Raji (cell line): Measurements from ENCODE around the gene NBEA.

Experiments used
- POLR2A ChIP-seq: IDR thresholded peaks from 2 replicates; pipeline ENCODE4 v1.6.1; 2011; ENCODE audit warnings: low read depth, low read length, control low read depth; ENCODE audit not compliant: insufficient read depth

Gene NBEA

DNA sequence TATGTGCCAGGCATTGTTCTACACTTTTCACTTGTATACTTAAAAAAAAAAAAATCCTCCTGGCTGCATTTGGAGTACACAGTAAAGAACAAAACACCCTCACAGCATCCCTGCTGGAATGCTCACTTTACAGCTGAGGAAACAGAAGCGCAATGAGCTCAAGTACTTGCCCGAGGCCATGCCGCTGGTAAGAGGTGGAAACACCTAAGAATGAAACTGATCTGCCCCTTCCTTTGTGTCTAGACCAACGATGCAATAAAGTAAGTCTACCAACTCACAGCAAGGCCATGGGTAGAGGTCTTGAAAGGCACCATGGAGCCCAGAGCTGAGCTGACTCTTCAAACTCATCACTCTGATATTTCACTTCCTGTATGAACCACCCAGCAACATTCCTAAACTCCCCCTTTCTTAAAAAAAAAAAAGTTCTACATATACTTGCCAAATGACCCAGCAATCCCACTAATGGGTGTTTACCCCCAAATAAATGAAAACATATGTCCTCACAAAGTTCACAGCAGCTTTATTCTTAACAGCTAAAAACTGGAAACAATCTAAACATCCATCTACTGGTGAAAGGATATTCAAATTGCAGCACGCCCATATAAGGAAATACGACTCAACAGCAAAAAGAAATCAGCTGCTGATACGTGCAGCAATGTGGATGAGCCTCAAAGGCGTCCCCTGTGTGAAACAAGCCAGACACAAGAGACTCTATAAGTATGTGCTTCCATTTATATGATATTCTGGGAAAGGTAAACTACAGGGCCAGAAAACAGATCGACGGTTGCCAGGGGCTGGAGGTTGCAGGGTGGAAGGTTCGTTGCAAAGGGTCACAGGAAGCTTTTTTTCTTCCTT lies 771.1 kb downstream of the NBEA start:
- no peak for TF ChIP-seq POLR2A

DNA sequence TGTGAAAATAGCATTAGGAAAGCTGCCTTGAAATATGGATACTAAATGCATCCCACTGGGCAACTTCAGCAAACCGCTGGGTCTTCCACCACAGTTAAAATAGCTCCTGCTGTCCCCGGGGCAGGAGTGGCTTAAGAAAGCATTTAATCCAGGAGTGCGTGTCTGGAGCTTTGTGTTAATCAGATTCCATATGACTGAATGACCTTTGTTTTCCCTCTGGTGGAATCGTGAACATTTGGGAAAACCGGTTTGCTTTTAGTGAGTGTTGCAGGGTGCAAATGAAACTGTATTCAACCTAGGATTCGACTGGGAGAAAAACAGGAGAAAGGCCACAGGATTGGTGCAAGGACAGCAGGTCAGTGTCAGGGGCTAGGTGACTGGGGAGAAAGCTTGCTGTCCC lies 772.1 kb downstream of the NBEA start:
- no peak for TF ChIP-seq POLR2A

DNA sequence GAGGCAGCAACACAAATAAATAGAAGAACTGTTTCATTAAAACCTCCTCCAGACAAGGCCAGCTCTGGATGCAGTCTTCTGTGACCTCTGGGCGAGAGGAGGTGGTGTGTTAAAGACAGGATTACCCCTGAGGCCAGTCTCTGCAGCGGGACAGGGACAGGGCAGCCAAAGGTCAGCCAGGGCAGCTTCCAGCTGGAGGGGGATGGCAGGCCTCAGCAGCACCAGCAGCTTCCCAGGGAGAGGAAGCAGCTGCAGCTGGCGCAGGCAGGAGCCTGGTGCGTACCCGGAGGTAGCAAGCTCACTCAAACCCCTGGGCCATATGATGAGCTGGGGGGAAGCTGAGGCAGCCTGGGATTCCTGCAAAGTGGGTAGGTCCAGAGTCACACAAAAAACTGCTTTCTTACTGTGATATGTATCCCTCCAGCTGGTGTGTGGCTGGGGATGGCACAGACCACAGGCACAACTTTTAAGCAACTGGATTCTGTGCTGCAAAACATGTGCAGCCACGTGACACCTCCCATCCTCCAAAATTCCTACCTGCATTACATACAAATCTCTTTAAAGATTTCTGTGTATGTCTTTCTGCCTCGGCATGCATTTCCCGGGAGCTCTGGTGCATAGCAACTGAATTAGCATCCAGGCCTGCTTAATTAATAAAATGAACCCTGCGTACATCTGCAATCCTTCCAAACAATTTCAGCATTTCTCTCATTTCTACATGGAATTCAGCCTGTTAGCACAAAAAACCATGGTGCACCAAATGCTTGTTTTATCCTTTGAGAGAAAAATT lies 772.7 kb downstream of the NBEA start:
- TF ChIP-seq POLR2A = no peak

DNA sequence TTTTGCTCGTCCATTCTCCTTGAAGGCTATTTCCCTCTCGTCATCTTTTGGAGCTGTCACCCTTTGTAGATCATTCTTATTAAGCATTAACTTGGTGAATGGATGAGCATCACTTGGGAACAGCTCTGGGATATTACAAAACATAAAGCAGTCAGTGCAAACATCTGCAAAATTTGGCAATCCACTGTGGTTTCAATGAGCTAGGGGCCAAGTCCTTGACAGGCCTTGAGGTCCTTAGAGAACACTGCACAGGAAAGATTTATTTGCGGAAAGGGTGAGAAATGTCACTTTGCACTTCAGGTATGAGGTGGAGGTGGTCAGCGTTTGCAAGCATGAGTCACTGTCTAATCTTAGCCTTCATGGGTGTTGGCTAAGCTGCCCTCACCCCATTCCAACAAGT lies 774.1 kb downstream of the NBEA start:
- TF ChIP-seq POLR2A = no peak

DNA sequence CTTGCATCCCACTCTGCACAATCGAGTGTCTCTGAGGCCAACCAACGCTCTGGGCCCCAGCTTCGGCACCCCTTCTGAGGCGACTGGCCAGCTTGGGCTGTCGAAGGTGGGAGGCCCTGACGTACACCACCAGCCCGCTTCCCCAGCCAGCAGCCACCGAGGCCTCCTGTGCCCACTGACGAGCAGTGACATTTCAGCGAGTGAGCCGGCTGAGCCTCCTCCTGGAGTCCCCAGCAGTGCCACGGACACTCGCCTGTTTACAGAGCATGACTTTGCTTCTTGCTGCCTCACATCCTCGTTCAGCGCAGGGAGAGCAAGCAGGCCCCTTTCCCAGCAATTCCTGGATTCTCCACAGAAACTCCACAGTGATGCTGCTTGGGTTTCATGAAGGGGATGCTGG lies 774.7 kb downstream of the NBEA start:
- TF ChIP-seq POLR2A = no peak

DNA sequence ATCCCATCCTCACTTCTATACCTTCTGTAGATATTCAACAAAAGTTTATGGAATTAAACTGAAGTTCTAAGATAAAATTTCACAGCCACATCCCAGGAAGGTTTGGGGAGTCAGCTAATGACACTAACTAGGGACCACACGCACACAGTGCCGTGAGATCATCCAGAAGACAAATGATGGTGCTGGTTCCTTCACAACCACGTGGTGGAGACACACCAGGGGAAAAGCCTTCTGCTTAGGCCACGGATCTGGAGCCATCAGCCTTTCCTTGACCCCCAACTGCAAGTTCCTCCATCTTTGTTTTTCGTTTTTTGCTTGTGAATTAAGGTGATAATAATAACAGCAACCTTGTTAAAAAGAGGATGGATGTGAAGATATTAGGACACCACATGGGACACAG lies 776.0 kb downstream of the NBEA start:
- no peak for TF ChIP-seq POLR2A

DNA sequence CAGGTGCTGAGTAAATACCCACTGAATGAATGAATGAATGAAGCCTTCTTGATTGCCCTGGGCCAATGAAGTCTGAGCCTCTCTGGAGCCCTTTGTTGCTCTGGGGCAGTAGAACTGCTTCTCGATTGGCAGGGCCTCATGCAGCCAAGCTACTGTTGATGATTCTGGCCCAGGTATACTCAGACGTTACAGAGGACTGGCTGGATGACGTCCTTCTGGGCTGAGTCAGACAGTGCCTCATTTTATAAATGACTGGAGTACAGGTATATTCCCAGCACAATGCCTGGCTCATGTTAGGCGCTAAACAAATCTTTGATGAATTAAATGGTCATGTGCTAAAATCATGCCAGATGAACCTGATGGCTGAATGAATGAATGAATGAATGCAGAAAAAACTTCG lies 778.2 kb downstream of the NBEA start:
- TF ChIP-seq POLR2A = no peak

DNA sequence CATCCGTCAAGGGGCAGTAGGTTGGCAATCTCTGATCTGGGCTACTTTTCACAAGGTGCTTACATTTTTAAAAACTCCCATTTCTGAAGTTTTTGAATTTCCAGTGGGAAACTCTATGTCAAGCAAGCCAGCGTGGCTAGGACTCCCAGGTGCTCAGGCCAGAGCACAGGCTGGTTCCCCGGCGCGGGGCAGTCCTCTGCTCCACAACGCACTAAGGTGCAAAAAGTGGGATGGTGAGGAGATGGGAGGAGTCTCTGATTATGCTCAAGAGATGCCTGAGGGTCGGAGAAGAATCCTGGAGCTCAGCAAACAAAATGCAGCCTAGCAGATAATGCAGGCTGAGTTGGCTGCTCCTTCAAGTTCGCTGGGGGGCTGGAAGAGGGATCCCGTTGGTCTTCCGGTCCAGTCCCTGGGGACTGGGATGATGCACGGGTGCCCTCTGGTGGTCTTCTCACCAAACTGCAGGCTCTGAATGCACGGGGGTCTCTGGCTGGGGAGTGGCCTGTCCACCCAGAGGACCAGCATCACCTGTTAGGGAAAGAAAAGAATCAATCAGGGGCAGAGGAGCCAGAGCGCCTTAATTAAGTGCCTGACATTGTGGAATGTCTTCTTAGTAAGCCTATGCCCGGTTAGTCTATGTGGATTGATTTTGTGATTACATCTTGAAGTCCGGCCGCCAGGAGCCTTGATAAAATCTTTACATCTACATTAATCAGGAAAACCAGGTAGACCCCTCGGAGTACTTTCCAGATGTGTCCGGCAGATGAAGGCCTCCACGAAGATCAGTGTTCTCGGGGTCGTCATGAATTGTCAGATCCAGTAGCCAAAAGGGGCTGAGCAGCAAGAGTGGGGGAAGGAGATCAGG lies 778.9 kb downstream of the NBEA start:
- TF ChIP-seq POLR2A = no peak
